Activated T-cell treated with anti-CD3 and anti-CD28 coated beads, Interleukin-2, amount 50 U/mL, for 4 hours (primary cell): ENCODE measurements around the gene ROM1. TPM values are rescaled to one million over a fixed set of nuclear protein-coding genes. Genes with fewer than 3 reads are reported as not detected.
A peak's percentile ranks its signal among the peaks of the same experiment; 100 is the strongest.
"Not testable (repeated sequence)": the region's sequence is repeated elsewhere in the genome, so short reads cannot be mapped to it uniquely, and the experiment has no call there.

Experiments used
- ATAC-seq, 2 donors: fragments of 200-7000 bp; cut with Tn5 transposase; one replicate each; pipeline ENCODE4 v1.10.0; 2021
- DNase-seq: peaks from one replicate; pipeline ENCODE4 v3.0.0-alpha.2; 2020
- H3K27me3 Mint-ChIP-seq: one replicate; pipeline ENCODE4 v1.8.0; 2021; ENCODE audit warnings: low read depth, mixed read lengths
- H3K36me3 Mint-ChIP-seq: one replicate; pipeline ENCODE4 v1.8.0; 2022; ENCODE audit warnings: mixed read lengths; ENCODE audit not compliant: insufficient read depth
- H3K4me1 Mint-ChIP-seq: one replicate; pipeline ENCODE4 v1.8.0; 2021; ENCODE audit warnings: low read depth, mixed read lengths
- H3K4me3 Mint-ChIP-seq: one replicate; pipeline ENCODE4 v1.8.0; 2021; ENCODE audit warnings: mild to moderate bottlenecking, moderate library complexity, mixed read lengths
- H3K9me3 Mint-ChIP-seq: one replicate; pipeline ENCODE4 v1.8.0; 2021; ENCODE audit warnings: mixed read lengths
- total RNA-seq, 3 donors: library from RNA; stranded (reverse); gene quantifications; one replicate each; pipeline ENCODE4 v1.2.1, GENCODE V29; 2021

Gene ROM1
- total RNA-seq, 3 donors from 2014 or later = 5.8 to 6.6 (median 5.8) TPM

DNA sequence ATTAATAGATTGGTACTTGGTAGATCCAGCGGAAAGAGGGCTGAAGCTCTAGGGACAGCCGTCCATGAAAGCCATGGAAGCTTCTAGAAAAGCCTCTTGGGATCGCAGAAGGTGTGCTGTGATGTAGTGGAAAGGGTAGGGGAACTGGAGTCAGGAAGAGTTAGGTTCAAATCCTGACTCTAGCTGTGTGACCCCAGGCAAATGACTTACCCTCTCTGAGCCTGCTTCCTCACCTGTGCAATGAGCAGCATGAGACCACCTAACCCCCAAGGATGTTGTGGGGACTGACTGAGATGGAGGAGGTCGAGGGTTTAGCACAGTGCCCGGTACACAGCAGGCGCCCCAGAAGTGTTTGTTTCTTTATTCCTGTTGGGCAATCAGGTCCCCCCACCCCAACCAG lies 2.7 kb upstream of the ROM1 start:
- Mint-ChIP-seq H3K4me3 (peak overlapping the region; percentile 96), H3K27me3 (no peaks in the 10 kb centered on the region), H3K4me1 (peaks cover 49% of the 10 kb centered on the region), H3K36me3 (peaks cover 16% of the 10 kb centered on the region), H3K9me3 (no peaks in the 10 kb centered on the region)
- DNase-seq (no peak), ATAC-seq (no peak)

DNA sequence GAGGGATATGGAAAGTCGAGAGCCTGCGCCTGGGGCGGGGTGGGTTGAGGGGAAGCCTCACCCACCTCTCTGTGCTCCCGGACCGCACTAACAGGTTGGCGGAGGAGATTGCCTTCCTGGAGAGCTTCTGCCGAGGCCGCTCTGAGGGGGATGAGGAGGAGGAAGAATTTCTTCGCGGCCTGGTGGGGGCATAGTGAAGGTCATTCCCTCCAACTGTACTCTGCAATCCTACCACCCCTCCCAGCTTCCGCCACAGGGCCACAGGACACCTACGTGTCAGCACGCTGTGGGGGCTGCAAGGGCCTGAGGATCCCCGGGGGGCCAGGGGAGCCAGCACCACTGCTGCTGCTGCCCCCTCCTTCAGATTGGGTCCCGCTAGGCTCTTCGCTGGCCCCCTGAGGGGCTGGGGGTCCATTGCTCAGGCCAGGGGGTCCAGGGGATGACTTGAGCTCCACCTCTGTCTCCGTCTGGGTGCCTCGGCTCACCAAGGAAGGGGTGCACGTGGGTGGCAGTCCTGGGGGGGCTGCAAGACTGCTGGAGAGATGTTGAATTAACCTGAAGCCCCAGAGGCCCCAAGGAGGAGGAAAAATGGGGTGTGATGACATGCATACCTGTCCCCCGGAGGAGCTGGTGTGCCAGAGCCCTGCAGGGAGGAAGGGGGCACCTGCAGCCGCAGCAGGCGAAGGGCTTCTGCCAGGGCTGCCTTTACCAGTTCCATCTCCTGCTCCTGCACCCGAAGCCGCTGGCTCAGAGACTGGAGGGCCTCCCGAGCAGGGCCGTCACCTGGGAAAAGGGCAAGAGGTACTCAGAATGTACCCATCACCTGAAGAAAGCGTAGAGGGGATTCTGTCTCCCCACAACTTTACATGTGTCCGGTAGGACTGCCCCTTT lies 2.0 kb upstream of the ROM1 start:
- no peak for DNase-seq
- Mint-ChIP-seq H3K36me3 (peaks cover 15% of the 10 kb centered on the region), H3K4me3 (peak overlapping the region; percentile 96), H3K27me3 (no peaks in the 10 kb centered on the region), H3K9me3 (no peaks in the 10 kb centered on the region), H3K4me1 (peaks cover 49% of the 10 kb centered on the region)
- no peak for ATAC-seq

DNA sequence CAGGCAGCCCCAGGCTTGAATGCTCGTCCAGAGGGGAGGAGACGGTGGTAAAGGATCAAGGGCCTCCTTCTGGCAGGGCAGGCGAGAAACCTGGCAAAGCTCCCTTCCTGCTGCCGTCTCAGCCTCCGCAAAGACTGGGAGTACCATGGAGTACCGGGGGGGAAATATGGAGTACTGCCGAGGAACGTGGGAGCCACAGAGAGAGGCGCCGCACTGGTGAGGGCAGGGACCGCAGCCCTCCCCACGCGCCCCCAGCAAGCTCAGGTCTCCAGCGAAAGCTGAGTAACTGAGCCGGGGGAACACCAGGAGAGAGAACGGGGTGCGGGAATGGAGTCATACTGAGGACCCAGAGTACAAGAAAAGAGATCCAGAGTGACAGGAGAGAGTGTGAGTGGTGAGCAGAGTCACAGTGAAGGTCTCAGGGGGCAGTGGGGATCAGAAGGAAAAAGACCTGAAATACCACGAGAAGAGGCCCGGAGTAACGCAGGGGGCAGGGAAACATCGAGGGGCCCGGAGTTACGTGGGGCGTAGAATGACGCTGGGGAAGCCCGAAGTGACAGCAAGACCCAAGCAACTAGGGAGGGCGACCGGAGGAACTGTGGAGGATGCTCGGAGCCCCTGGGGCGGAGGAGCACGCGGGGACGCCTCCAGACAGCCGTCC lies 1.2 kb upstream of the ROM1 start:
- H3K4me3 Mint-ChIP-seq = peak overlapping the region; percentile 96
- ATAC-seq = peak; percentile 53 to 56
- H3K9me3 Mint-ChIP-seq = no peaks in the 10 kb centered on the region
- peaks cover 48% of the 10 kb centered on the region for H3K4me1 Mint-ChIP-seq
- H3K36me3 Mint-ChIP-seq = peaks cover 13% of the 10 kb centered on the region
- peak; percentile 46 for DNase-seq
- no peaks in the 10 kb centered on the region for H3K27me3 Mint-ChIP-seq

DNA sequence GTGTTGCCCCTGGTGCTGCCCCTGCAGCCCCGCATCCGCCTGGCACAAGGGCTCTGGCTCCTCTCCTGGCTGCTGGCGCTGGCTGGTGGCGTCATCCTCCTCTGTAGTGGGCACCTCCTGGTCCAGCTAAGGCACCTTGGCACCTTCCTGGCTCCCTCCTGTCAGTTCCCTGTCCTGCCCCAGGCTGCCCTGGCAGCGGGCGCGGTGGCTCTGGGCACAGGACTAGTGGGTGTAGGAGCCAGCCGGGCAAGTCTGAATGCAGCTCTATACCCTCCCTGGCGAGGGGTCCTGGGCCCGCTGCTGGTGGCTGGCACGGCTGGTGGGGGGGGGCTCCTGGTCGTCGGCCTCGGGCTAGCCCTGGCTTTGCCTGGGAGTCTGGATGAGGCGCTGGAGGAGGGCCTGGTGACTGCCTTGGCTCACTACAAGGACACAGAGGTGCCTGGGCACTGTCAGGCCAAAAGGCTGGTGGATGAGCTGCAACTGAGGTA lies 278 bp downstream of the ROM1 start:
- Mint-ChIP-seq H3K4me3 (peak overlapping the region; percentile 65), H3K36me3 (peaks cover 8% of the 10 kb centered on the region), H3K27me3 (no peaks in the 10 kb centered on the region), H3K9me3 (no peaks in the 10 kb centered on the region), H3K4me1 (peaks cover 42% of the 10 kb centered on the region)
- no peak for DNase-seq
- no peak for ATAC-seq

DNA sequence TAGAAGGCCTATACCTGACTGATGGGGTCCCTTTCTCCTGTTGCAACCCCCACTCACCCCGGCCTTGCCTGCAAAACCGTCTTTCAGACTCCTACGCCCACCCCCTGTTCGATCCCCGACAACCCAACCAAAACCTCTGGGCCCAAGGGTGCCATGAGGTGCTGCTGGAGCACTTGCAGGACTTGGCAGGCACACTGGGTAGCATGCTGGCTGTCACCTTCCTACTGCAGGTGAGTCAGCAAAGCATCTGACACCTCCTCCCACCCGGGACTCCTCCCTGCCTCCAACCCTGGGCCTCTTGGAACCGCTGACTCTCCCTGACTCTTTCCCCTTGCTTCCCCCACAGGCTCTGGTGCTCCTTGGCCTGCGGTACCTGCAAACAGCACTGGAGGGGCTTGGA lies 1.2 kb downstream of the ROM1 start:
- ATAC-seq (peak; percentile 16 to 32), DNase-seq (peak; percentile 28)
- Mint-ChIP-seq H3K4me1 (peaks cover 39% of the 10 kb centered on the region), H3K4me3 (peak overlapping the region; percentile 40), H3K36me3 (peaks cover 12% of the 10 kb centered on the region), H3K9me3 (no peaks in the 10 kb centered on the region), H3K27me3 (no peaks in the 10 kb centered on the region)

DNA sequence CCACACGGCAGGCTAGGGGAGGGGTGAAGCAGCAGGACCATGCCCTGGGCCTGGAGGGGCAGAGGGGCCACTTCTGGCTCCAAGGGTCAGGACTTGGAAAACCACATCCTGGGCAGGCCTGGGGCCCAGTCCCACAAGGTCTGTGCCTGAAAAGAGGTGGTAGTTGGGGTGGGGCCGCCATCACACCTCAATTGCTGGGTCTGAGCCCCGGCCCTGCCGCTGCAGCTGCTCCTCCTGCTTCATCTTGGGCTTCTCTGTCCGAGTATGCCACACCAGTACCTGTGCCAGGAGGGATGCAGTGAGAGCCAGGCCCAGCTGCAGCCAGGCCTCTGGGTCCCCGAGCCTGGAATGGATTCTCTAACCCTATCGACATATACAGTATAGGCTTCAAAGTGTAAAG lies 2.5 kb downstream of the ROM1 start:
- no peak for DNase-seq
- H3K4me3 Mint-ChIP-seq = no peak overlapping the region
- no peaks in the 10 kb centered on the region for H3K9me3 Mint-ChIP-seq
- peaks cover 41% of the 10 kb centered on the region for H3K4me1 Mint-ChIP-seq
- no peak for ATAC-seq
- H3K27me3 Mint-ChIP-seq = no peaks in the 10 kb centered on the region
- H3K36me3 Mint-ChIP-seq = peaks cover 13% of the 10 kb centered on the region

DNA sequence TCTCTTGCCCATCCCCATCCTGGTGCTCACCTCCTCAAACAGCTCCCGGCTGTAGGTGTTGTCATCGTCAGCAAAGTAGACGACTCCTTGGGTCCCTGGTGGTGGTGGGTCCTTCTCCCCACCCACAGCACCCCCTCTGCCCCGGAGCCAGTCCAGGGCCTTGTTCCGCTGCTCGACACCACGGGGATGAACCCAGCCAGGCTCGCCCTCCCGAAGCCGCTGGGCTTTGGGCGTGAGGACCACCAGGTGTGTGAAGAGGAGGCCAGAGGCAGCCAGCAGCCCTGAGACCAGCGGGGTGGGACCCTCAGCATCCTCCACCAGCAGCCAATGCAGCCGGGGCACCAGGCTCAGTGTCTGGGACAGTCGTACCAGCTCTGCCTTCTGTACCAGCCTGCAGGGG lies 3.9 kb downstream of the ROM1 start:
- ATAC-seq, DNase-seq, H3K9me3 Mint-ChIP-seq, H3K27me3 Mint-ChIP-seq, H3K4me3 Mint-ChIP-seq: not testable (repeated sequence)
- Mint-ChIP-seq H3K36me3 (peaks cover 18% of the 10 kb centered on the region), H3K4me1 (peaks cover 38% of the 10 kb centered on the region)

DNA sequence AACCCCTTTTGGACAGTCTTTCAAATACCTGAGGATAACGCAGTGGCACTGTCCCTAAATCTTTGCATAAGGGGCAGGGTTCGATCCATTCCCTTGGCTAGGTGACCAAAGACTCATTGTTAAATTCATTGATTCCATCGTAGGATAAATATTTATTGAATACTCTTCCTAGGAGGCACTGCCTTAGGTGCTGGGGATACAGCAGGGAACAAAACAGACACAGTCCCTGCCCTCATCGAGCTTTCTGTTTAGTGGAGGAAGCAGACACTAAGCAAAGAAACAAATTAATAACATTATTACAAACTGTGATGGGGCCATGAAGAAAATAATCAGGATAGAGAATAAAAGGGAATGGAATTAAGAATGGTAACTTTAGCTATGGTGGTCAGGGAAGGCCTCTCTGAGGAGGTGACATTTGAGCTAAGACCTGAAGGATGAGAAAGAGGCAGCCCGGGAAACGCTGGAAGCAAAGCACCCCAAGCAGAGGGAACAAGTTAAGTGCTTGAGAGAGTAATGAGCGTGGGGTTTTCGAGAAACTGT lies 8.0 kb downstream of the ROM1 start:
- H3K4me1 Mint-ChIP-seq = peaks cover 25% of the 10 kb centered on the region
- H3K9me3 Mint-ChIP-seq = no peaks in the 10 kb centered on the region
- H3K27me3 Mint-ChIP-seq = no peaks in the 10 kb centered on the region
- peak overlapping the region; percentile 96 for H3K4me3 Mint-ChIP-seq
- peaks cover 23% of the 10 kb centered on the region for H3K36me3 Mint-ChIP-seq
- ATAC-seq (no peak), DNase-seq (no peak)

DNA sequence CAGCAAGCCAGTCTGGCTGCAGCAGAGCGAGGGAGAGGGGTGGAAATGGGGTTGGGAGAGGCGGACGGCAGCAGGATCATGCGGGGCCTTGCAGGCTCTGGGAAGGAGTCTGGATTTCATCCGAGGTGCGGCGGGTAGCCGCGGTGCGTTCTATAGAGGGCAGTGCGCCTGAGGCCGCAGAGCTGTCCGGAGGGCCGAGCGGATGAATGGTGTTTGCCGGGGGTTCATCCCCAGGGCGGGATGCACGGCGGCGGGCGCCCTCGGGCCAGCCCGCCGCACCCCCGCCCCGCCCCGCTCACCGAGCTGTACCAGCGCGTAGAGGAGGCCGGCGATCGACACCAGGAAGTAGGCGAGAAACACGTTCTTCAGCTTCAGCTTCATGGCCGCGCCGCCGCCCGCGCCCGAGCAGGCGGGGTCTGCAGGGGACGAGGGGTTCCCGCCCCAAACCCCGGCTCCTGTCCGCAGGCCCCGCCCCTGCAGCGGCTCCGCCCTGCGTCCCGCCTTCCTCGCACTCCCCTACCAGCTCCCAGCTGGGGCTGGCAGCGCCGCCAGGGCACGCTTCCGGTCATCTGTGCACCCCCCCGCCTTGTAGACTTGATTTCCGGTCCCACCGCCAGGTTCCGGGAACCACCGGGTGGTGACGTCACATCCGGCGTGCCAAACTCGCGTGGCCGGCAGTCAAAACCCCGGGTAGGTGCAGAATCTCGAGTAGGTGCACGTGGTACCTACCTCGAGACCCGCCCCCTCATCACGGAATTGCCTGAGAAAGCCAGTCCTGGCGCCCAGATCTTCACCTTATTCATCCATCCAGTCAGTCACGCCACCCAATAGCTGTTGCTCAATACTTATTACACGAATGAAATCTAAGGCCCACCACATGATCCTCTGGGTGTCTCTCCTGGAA lies 8.8 kb downstream of the ROM1 start, which contains the start of gene B3GAT3:
B3GAT3 (minus strand) TSS at position 420 of the 904 bp plus-strand sequence; CDS start at position 381, 39 bp downstream.
- ATAC-seq (peak; percentile 87 to 92), DNase-seq (peak; percentile 98)
- Mint-ChIP-seq H3K4me3 (peak within 1 kb of the TSS; percentile 96), H3K27me3 (no peaks in the 10 kb centered on the region), H3K36me3 (peaks cover 28% of the 10 kb centered on the region), H3K4me1 (peaks cover 25% of the 10 kb centered on the region), H3K9me3 (no peaks in the 10 kb centered on the region)

DNA sequence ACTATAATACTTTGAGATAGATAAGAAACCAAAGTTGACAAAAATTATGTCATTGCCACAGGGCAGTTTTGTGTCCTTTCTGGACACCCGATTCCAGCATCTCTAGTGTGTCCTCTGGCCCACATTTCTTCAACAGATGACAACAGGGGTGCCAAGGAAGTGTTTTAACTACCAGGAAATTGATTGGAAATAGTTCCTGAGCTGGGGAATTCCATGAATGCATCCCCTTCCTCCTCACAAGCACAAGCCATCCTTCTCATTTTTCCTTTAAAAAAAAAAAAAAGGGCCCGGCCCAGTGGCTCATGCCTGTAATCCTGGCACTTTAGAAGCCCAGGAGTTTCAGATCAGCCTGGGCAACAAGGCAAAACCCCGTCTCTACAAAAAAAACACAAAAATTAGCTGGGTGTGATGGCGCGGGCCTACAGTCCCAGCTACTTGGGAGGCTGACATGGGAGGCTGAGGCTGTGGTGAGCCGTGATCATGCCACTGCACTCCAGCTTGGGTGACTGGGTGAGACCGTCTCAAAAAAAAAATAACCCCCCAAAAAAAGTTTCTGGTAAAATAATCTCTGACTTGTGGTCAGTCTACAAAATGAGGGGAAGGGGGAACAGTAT lies 9.5 kb downstream of the ROM1 start:
- Mint-ChIP-seq H3K4me1 (peaks cover 25% of the 10 kb centered on the region), H3K36me3 (peaks cover 31% of the 10 kb centered on the region), H3K9me3 (no peaks in the 10 kb centered on the region), H3K27me3 (no peaks in the 10 kb centered on the region), H3K4me3 (peak overlapping the region; percentile 96)
- DNase-seq (no peak), ATAC-seq (no peak)

DNA sequence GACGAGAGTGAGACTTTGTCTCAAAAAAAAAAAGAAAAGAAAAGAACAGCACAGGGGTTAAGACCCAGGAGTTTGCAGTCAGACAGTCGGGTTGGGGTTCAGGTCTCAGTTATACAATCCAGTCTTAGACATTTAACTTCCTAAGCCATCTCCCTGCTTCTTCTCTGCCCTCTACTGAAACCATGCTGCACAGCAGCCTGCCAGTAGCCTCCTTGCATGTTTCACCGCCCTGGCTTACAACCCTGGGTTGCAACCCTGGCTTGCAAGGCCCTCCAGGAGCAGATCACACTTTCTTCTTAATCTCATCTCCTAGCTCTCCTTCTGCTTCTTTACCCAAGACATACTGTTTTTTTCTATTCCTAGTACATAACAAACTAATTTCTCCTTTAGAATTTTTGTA lies 14.7 kb downstream of the ROM1 start:
- ATAC-seq = no peak

DNA sequence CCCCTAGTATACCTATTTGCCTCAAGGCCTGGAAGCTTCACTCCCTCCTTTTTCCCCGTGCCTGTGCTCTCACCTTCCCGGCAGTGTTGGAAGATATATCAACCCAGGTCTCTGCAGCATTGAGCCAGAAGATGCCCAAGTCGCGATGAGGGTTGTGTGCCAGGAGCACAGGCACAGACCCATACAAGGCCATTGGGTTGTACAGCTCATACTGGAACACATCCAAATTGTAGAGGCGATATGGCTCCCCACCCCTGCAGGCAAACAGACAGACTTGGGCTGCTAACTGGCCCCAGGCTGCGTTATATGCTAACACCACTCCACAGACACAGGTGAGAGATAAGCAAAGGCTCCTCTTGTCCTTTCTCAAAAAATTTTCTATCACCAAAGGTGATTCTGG lies 19.4 kb downstream of the ROM1 start:
- Mint-ChIP-seq H3K27me3 (no peaks in the 10 kb centered on the region), H3K4me3 (no peak overlapping the region), H3K36me3 (peaks cover 56% of the 10 kb centered on the region), H3K4me1 (peaks cover 13% of the 10 kb centered on the region), H3K9me3 (no peaks in the 10 kb centered on the region)
- ATAC-seq = no peak
- no peak for DNase-seq

More for the DNA sequence above, 14.7 kb downstream of the ROM1 start:
- H3K4me3 Mint-ChIP-seq = no peak overlapping the region
- no peaks in the 10 kb centered on the region for H3K9me3 Mint-ChIP-seq
- H3K4me1 Mint-ChIP-seq = no peaks in the 10 kb centered on the region
- H3K27me3 Mint-ChIP-seq = no peaks in the 10 kb centered on the region
- DNase-seq = no peak
- H3K36me3 Mint-ChIP-seq = peaks cover 50% of the 10 kb centered on the region

DNA sequence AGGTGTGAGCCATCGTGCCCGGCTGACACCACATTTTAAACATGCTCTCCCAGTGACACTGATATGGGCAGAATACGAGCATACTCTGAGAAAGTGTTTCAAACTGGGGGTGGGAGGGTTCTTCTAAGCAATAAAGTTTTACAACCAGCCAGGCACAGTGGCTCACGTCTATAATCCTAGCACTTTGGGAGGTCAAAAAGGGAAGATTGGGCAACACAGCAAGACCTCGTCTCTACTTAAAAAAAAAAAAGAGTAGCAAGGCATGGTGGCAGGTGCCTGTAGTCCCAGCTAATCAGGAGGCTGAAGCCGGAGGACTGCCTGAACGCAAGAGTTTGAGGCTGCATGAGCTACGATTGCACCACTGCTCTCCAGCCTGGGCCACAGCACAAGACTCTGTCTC lies 31.2 kb downstream of the ROM1 start:
- Mint-ChIP-seq H3K4me3 (peak overlapping the region; percentile 37), H3K27me3 (no peaks in the 10 kb centered on the region), H3K4me1 (peaks cover 40% of the 10 kb centered on the region), H3K9me3 (no peaks in the 10 kb centered on the region), H3K36me3 (peaks cover 9% of the 10 kb centered on the region)
- ATAC-seq (no peak), DNase-seq (no peak)
